Measurements from ENCODE around the gene DCST2. TPM values are rescaled to one million over a fixed set of nuclear protein-coding genes. Genes with fewer than 3 reads are reported as not detected.

DCST2 gene
- total and polyA plus RNA-seq, 9 of the 15 experiments (the other 6 are each of a cell fraction or from before 2014, with no cell fraction given), result 0.09 to 0.49 (median 0.11) TPM; not detected in 3

DNA sequence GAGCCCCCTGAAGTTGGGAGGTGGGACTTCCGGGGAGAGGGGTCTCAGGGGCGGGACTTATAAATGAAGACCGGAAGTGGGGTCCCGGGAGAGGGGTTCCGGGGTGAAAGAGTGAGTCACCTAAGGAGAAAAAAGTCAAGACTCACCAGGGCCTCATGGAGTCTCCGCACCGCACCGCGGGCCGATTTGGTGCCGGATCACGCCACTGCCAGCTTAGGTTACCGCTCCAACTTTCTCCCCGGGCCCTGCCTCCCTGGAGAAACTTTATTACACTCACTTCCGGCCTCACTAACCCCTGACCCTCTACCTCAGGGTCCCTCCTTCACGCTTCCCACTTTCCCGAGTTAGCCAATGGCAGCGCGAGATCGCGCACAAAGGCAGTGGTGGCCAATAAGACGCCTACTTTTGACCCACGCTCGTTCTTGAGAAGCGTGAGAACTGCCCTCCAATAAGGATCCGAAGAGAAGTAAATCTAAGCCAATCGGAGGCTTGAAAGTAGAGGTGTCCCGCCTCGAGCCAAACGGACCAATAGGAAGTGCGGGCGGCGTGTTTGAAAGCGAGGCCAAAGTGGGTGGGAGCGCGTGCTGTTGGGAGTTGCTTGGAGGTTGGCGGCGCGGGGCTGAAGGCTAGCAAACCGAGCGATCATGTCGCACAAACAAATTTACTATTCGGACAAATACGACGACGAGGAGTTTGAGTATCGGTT, 59.3 kb downstream of the DCST2 start, which contains the start of gene CKS1B:
CKS1B (plus strand) TSS at position 580 of the 706 bp plus-strand sequence; CDS start at position 645, 65 bp downstream.
- peak within 1 kb of the TSS; percentile 66 for H3K4me3 ChIP-seq
- peak within 1 kb of the TSS; percentile 81 for H2AFZ ChIP-seq (ENCODE audit: low read depth, low read length)
- no peaks in the 10 kb centered on the region; a peak in 1 of 5 replicates for H3K27me3 ChIP-seq (ENCODE audit: control insufficient read depth in 2 of 2, insufficient read depth in 2 of 2, low read length in 2 of 2)
- in situ Hi-C loops (cut with MboI) (no loop called here), intact Hi-C loops (cut with micrococcal nuclease) (loop anchor here (1.0 to 5.0 kb wide), 2 partner anchors 27 to 88 kb away; partner anchors contain the start of gene EFNA4)
- under 1% methylated on average over 47 of the region's 47 CpGs for WGBS (ENCODE audit: insufficient coverage, low coverage, missing lambda C conversion rate)
- no peaks in the 10 kb centered on the region for H3K9me3 ChIP-seq (replicated peaks; ENCODE audit: control insufficient read depth, insufficient read depth, low read depth, low read length)
- peak within 1 kb of the TSS; percentile 99 for H3K27ac ChIP-seq (ENCODE audit: extremely low read depth, low read depth, low read length)
- H3K9me1 ChIP-seq (ENCODE audit: control insufficient read depth, insufficient read depth, low read length), result no peaks in the 10 kb centered on the region
- H3K9ac ChIP-seq (ENCODE audit: insufficient read depth in 1 of 2, low read depth in 2 of 2, low read length in 2 of 2), result peak within 1 kb of the TSS; percentile 96 to 97
- POLR2A ChIA-PET, result interaction anchor here (0.6 to 8.3 kb wide), 16 partner anchors 9 to 107 kb away, joined by 3 to 80 read pairs (median 4); partner anchors contain the start of genes FLAD1, LENEP, PBXIP1 and PMVK
- CTCF ChIA-PET (ENCODE audit: low intra/inter-chr PET ratio), result interaction anchor here (0.6 to 2.3 kb wide), 4 partner anchors 25 to 88 kb away, joined by 3 to 11 read pairs (median 3); no protein-coding TSS in a partner anchor
- H3K36me3 ChIP-seq (ENCODE audit: control insufficient read depth, insufficient read depth, low read length), result peaks cover 34% of the 10 kb centered on the region
- peaks cover 45 to 50% of the 10 kb centered on the region in 2 experiments for H3K4me1 ChIP-seq (replicated peaks in 1 of 2; ENCODE audit: control insufficient read depth in 2 of 2, insufficient read depth in 2 of 2, low read length in 2 of 2)
- peaks cover 80% of the 10 kb centered on the region for H3K79me2 ChIP-seq (ENCODE audit: control insufficient read depth, insufficient read depth, low read length)
- no peaks in the 10 kb centered on the region for H4K20me1 ChIP-seq (replicated peaks; ENCODE audit: control insufficient read depth, insufficient read depth, low read length)
- H3K4me2 ChIP-seq (ENCODE audit: insufficient read depth, low read length), result peak within 1 kb of the TSS; percentile 98
- peak; percentile 99 for FAIRE-seq
- DNase-seq (ENCODE audit: extremely low read depth in 1 of 4, low spot score in 3 of 4), result peak; percentile 94 to 99 (median 97)
- BruUV-seq (replicated peaks), result no TSS peak
- ATAC-seq, result peak; percentile 83
- TF ChIP-seq, protein P1, sequence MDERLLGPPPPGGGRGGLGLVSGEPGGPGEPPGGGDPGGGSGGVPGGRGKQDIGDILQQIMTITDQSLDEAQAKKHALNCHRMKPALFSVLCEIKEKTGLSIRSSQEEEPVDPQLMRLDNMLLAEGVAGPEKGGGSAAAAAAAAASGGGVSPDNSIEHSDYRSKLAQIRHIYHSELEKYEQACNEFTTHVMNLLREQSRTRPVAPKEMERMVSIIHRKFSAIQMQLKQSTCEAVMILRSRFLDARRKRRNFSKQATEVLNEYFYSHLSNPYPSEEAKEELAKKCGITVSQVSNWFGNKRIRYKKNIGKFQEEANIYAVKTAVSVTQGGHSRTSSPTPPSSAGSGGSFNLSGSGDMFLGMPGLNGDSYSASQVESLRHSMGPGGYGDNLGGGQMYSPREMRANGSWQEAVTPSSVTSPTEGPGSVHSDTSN (CRISPR knock-in tag; IDR thresholded peaks at IDR 0.05; ENCODE audit: low read depth), result no peak
- TF ChIP-seq, protein P1 (tag; conservative IDR thresholded peaks at IDR 0.05; ENCODE audit: low read depth), result no peak
- TF ChIP-seq ZNF212 (CRISPR knock-in tag; IDR thresholded peaks at IDR 0.05) (0 out of 2 replicates have a peak, but pooled peaks have one; percentile 32), ZNF589 (CRISPR knock-in tag; IDR thresholded peaks at IDR 0.05; ENCODE audit: low read depth) (no peak), ERF (CRISPR knock-in tag; IDR thresholded peaks at IDR 0.05) (0 out of 2 replicates have a peak, but pooled peaks have one; percentile 79), RBM34 (IDR thresholded peaks at IDR 0.05; ENCODE audit: borderline replicate concordance, insufficient read depth, low read length) (no peak), CREB3L1 (IDR thresholded peaks at IDR 0.05; ENCODE audit: borderline replicate concordance, low read depth) (peak; percentile 82; the same call in 1 of the 2 replicates), PKNOX1 (IDR thresholded peaks at IDR 0.05) (peak; percentile 85), ZNF197 (CRISPR knock-in tag; IDR thresholded peaks at IDR 0.05; ENCODE audit: low read depth) (no peak), LCOR (CRISPR knock-in tag; IDR thresholded peaks at IDR 0.05) (peak; percentile 94; the same call in 1 of the 2 replicates), ZC3H8 (IDR thresholded peaks at IDR 0.05) (no peak)
- TF ChIP-seq, protein P2, sequence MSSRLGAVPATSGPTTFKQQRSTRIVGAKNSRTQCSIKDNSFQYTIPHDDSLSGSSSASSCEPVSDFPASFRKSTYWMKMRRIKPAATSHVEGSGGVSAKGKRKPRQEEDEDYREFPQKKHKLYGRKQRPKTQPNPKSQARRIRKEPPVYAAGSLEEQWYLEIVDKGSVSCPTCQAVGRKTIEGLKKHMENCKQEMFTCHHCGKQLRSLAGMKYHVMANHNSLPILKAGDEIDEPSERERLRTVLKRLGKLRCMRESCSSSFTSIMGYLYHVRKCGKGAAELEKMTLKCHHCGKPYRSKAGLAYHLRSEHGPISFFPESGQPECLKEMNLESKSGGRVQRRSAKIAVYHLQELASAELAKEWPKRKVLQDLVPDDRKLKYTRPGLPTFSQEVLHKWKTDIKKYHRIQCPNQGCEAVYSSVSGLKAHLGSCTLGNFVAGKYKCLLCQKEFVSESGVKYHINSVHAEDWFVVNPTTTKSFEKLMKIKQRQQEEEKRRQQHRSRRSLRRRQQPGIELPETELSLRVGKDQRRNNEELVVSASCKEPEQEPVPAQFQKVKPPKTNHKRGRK (tag; IDR thresholded peaks at IDR 0.05), result no peak

Measured in K562 (cell line).